ENCODE results near the gene RPS6KA2. TPM values are rescaled to one million over a fixed set of nuclear protein-coding genes. Genes with fewer than 3 reads are reported as not detected.
"Not testable (repeated sequence)": the region's sequence is repeated elsewhere in the genome, so short reads cannot be mapped to it uniquely, and the experiment has no call there.

The RPS6KA2 gene
- total RNA-seq, 4 donors from 2014 or later = 52.1 to 84.8 (median 58.7) TPM

DNA sequence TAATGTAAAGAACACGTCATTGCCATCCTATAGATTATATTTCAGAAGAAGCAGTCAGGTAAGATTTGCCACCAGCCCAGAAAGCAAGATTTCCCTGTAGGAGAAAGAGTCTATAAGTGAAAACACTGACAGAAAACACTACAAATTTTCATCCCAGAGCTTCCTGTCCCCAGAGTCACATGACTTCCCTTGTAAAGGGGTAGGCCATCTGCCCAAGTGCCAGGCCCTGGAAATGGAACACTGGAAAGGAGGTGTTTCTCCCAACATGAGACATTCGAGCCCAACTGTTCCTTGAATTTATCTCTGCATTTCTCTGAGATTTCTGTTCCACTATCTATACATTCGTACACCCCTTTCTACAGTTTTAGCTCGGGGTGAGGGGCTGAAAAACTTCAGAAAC, 87.5 kb downstream of the RPS6KA2 start:
- DNase-seq (ENCODE audit: low spot score) (no peak), ATAC-seq (ENCODE audit: low FRiP score) (no peak)
- TF ChIP-seq CTCF (IDR thresholded peaks at IDR 0.05) = no peak

- ATAC-seq (ENCODE audit: low FRiP score); DNase-seq (ENCODE audit: low spot score): not testable (repeated sequence)
Measured at GRCh38 chr6:166539011-166539385, 88.1 kb downstream of the RPS6KA2 start.

- TF ChIP-seq CTCF (IDR thresholded peaks at IDR 0.05) = no peak
- ATAC-seq (ENCODE audit: low FRiP score) = no peak
- no peak for DNase-seq (ENCODE audit: low spot score)
Measured at GRCh38 chr6:166538297-166539010, 88.6 kb downstream of the RPS6KA2 start.

DNA sequence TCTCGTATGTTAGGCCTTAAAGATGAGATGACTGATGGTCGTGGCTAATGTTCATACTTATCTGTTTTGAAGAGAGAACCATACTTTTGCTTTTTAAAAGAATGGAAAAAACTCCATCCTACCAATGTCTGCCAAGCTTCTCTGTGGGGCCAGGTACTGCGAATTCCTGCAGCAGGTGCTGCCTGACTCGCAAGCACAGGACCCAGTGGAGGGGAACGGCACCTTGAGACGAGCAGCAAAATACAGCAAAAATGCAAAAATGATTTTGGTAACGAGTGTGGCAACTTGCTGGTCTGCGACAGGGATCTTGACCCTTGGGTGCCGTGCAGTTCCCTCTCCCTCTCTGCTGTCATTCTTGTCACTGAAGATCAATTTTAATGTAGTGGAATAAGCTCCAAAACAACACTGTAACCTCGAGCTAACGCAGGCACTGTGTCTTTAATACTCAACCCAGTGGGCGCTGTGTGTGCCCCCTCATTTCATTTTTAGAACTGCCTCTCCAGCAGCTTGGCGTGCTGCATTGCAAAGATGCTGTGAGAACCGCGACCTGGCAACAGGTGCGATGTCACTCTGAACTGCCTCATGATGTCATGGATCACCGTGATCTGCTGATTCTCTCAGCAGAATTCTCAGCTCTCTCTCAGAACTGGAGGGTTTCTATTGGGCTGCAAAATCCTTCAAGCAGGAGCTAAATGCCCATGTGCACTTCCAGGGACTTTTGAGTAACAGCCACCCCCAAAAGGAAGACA, 92.2 kb downstream of the RPS6KA2 start:
- DNase-seq (ENCODE audit: low spot score) = no peak
- TF ChIP-seq CTCF (IDR thresholded peaks at IDR 0.05) = no peak
- ATAC-seq (ENCODE audit: low FRiP score) = no peak

GRCh38 chr6:166533205-166533824, 93.7 kb downstream of the RPS6KA2 start:
- no peak for ATAC-seq (ENCODE audit: low FRiP score)
- no peak for TF ChIP-seq CTCF (IDR thresholded peaks at IDR 0.05)
- no peak for DNase-seq (ENCODE audit: low spot score)

GRCh38 chr6:166532302-166532701, 94.7 kb downstream of the RPS6KA2 start:
- TF ChIP-seq CTCF (IDR thresholded peaks at IDR 0.05) = no peak
- DNase-seq (ENCODE audit: low spot score) (no peak), ATAC-seq (ENCODE audit: low FRiP score) (no peak)

DNA sequence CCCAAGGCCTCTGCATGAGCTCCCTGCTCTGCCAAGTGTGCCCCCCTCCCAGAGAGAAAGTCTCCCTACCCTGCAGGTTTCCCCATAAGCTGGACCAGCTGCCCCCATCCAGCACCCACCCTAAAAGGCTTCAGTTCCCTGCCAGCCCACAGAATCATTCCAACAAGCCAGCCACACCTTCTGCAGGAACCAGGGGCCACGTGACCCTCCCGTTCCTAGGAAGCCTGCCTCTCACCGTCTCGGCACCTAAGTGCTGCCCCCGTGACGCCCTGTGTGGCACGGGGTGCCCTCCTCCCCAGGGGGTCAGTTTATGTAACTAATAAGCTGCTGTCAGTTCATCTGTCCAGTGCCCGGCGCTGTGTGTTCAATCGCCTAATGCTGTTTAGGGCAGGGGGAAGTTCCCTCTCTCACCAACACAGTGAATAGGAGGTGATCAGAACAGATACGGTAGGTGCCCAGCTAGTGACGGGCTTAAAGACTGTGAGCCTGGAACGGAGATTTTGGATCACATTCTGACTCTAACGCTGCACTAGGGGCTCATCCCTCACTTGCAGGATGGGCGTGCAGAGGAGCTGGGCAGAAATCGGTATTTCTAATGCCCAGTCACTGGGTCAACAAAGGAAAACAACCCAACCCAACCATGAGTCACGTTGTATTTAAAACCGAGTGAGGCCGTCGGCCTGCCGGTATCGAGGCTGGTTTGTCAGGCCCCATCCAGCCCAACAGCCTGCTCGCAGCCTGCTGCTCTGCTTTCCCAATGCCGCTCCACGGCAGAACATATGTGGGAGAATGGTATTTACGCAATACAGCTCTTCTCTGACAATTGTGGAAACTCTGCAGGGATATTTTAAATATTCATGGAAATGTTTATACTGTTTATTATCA, 96.6 kb downstream of the RPS6KA2 start:
- no peak for DNase-seq (ENCODE audit: low spot score)
- no peak for ATAC-seq (ENCODE audit: low FRiP score)

More for the DNA sequence above, 96.6 kb downstream of the RPS6KA2 start:
- TF ChIP-seq CTCF (IDR thresholded peaks at IDR 0.05) = no peak

Measured in omental fat pad (tissue), 4 donors.